NCI-H526 (cell line): ENCODE data around the gene PCSK4.
A peak's percentile ranks its signal among the peaks of the same experiment; 100 is the strongest.
"Not testable (repeated sequence)": the region's sequence is repeated elsewhere in the genome, so short reads cannot be mapped to it uniquely, and the experiment has no call there.

Experiments used
- DNase-seq, 2 experiments: peaks; one replicate each; lab custom pipeline; 2025; lab: John Stamatoyannopoulos, UW

Gene PCSK4

GRCh38 chr19:1487576-1488281 is 2.4 kb downstream of the PCSK4 start:
- DNase-seq = no peak

- no peak for DNase-seq
These were observed 3.2 kb downstream of the PCSK4 start for GRCh38 chr19:1486720-1487575.

- DNase-seq = no peak
These were observed 6.1 kb downstream of the PCSK4 start for GRCh38 chr19:1483979-1484428.

- DNase-seq = no peak
These were observed 6.8 kb downstream of the PCSK4 start for GRCh38 chr19:1483131-1483978.

DNA sequence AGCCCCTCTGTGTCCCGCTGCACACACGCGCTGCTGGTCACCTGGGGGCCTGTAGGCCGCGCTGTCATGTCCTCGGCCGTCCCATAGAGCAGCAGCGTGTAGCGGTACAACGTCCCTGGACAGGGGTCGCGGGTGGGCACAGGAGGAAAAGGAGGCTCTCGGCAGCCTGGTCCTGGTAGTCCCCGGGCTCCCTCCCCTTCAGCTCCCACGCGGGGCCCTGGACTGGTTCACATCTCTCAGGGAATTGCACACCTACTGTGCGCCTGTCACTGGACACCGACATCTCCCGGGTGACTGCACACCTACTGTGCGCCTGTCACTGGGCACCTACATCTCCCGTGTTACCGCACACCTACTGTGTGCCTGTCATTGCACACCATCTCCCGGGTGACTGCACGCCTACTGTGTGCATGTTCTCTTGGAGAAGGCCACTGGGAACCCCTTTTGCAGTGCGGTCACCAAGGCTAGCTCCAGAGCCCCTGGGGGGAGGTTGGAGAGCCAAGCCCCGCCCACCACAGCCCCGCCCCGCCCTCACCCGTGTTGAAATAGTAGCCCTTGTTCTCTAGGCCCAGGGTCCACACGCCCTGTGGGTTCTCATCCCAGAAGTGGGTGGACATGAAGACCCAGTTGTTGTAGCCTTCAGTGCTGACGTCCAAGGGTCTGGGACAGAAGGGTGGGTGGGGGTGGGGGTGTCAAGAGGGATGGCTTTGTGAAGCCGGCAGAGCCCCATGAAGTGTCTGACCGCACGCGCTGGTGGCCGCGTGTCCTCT is 7.6 kb downstream of the PCSK4 start:
- no peak for DNase-seq

GRCh38 chr19:1481893-1482360 is 8.2 kb downstream of the PCSK4 start:
- DNase-seq = no peak

- DNase-seq = no peak
These were observed 8.8 kb downstream of the PCSK4 start for GRCh38 chr19:1481224-1481892.

DNA sequence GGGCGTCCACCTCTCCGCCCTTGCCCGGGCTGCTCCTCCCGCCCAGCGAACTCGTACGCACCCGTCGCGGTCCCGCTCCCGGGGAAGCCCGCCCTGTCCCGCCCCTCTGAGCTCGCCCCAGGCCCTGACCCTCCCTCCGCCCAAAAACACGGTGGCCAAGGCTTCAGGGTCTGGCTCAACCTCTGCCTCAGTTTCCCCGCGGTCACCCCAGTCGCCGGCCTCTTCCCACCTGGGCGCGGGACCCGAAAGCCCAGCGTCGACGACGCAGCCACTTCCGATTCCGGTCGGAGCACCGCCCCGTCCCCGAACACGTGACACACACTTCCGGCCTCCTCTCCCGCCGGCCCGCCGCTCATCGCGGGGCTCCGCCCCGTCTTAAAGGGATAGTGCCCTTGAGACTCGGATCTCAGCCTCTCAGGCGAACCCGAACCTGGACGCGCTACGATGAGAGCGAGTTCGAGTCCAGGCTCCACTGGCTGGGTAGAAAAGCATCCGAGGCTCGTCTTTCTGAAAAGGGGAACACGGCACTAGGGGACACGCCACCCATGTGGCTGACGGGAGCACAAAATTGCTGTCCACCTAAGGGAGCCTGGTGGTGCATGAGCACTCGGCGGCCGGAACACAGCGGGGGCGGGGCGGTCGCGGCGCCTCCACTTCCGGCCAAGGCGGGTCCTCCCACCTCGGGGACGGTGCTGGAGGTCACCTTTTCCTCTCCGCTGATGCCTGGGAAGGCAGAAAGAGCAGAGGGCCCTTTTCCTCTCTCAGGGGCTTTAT is 11.0 kb downstream of the PCSK4 start, which contains the start of gene C19orf25:
TSS of gene C19orf25 (minus strand) at position 282 of the 774 bp plus-strand sequence. CDS start 312 bp downstream, outside the sequence.
- DNase-seq = peak; percentile 77 to 93

DNA sequence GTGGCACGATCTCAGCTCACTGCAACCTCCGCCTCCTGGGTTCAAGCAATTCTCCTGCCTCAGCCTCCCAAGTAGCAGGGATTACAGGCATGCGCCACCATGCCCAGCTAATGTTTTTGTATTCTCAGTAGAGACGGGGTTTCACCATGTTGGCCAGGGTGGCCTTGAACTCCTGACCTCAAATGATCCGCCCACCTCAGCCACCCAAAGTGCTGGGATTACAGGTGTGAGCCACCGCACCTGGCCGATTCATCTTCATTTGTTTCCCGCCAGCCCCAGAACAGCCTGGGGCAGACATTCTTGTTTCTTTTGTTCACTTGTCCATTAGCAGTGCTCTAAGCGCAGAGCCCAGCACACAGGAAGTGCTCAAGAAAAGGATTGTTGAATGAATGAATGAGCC is 13.1 kb downstream of the PCSK4 start:
- not testable (repeated sequence) for DNase-seq

- no peak for DNase-seq
These were observed 14.3 kb downstream of the PCSK4 start for GRCh38 chr19:1475751-1476437.

- DNase-seq = no peak
These were observed 15.3 kb downstream of the PCSK4 start for GRCh38 chr19:1474765-1475351.

DNA sequence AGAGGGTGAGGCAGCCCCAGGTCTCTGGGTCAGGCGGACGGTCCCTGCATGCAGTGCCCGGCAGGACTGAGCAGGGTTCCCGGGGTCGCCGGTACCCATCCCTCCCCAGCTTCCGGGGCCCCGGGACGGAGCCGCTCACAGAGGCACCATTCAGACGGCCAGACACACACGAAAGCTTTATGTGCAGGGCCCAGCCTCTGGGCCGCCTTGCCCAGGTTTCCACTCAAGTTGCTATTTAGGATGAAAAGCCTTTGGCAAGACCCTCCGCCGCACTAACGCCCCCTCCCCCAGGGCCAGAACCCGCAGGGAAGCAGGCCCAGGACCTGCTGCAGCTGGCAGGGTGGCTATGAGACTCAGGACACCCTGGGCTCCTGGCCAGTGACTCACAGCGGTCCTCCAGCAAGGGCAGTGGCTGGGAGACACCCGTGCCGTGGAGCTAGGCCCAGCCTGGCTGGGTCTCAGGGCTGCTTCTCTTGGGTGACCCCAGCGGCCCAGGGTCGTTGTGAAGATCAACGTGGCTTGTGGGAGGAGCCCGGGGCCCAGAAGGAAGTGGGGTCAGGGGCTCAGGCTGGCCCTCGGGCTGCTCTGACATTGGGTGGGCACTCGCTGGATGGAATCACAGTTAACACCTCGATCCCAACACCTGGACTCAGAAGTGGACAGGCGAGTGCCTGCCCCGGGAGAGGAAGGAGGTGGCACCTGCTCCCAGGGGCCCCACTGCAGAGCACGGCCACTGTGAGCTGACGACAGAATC is 16.0 kb downstream of the PCSK4 start:
- no peak for DNase-seq

DNA sequence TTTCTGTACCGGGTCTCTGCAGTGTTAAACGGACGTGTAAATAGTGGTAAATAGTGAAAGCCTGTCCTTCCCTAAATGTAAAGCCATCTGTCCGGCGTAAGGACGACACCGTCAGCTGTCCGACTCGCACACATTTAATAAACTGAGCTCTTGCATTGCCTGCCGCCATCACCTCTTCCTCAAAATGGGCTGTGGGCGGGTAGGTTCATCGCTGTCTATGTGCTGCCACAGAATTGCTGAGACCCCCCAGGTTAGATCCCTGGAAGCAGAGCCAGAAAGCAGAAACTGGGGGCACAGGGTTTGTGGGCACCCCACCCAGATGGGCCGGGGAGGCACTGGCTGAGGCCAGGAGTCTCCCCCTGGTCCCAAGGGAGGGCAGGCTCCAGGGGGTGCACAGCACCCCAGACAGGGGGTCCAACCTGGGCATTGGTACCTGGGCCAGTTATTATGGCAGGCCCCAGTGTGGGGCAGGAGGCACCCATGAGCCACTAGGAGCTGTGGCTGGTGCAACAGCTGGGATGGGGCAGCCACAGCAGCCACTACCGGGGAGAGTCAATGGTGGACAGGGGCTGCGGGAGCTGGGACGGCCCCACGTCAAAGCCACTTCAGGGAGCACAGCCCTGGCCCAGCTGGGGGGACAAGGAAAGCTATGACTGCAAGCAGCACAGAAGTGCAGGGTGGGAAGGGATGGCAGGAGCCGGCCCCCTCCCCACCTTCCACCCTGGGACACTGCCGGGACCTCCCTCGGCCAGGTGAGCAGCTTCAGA is 16.9 kb downstream of the PCSK4 start:
- DNase-seq = no peak

DNA sequence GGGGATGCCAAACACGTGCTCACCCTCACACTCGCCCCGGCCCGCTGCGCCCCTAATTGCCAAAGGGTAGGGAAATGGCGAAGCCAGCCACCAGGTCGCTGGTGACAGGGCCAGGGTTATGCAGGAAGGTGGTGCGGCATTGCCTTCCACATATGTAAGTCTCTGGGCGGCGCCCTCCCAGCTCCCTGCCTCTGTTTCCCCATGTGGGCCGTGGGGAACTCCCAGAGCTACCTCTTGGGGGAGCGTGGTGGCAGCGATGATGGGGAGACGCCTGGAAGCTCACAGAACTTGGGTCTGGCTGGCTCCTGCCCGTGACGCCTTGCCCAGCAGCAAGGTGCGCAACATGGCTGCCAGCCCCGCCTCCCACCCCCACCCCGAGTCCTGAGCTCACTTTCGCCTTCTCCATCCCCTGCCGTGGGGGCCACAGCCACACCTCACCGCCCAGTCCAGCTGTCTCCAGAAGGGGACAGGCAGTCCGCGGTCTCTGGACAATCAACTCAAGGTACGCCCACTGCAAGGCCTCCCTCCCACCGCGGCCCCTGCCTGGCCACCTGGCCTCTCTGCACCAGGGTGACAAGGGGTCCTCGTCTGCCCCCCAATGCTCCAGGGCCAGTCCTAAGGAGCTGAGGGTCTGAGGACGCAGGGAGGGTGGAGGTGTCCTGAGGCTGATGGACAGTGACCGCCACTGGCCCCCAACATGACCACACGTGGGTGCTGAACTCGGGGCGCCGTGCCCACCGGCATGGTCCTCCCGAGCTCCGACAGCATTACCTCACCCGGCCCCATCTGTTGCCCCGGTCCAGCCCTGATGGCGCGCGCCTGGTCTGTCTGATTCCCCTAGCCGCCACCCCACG is 17.7 kb downstream of the PCSK4 start:
- DNase-seq = no peak

GRCh38 chr19:1471515-1472160 is 18.5 kb downstream of the PCSK4 start:
- DNase-seq = no peak

- DNase-seq = peak in 1 of 2 experiments; percentile 68
These were observed 19.1 kb downstream of the PCSK4 start for GRCh38 chr19:1471010-1471514.
